IMR-90 (cell line): ENCODE results near the gene NEDD4L. TPM values are rescaled to one million over a fixed set of nuclear protein-coding genes. Genes with fewer than 3 reads are reported as not detected.

Source experiments
- ATAC-seq: fragments of 200-7000 bp; cut with Tn5 transposase; 2 replicates; pipeline ENCODE4 v1.9.1; 2020; ENCODE audit warnings: low read depth, mild to moderate bottlenecking, moderate library complexity
- BruUV-seq: library from RNA; stranded (reverse); fragments of 400-500 nt; replicated peaks from 2 replicates; lab custom pipeline; 2021; lab: Mats Ljungman, UMichigan
- CTCF ChIA-PET: fragments of 300-600 bp; formaldehyde crosslinking; extraction: SDS; loops from one replicate; lab custom pipeline; 2021; ENCODE audit warnings: antibody characterized with exemption; lab: Yijun Ruan, JAX
- POLR2A ChIA-PET: fragments of 300-600 bp; sonication (Branson Sonifier 250); formaldehyde crosslinking; loops from one replicate; lab custom pipeline; 2022; ENCODE audit warnings: antibody characterized with exemption; ENCODE audit not compliant: unreplicated experiment; lab: Charles Lee
- DNase-seq: peaks from one replicate; pipeline ENCODE4 v3.0.0; 2013
- H2AFZ ChIP-seq: replicated peaks from 2 replicates; pipeline ENCODE3; 2013; ENCODE audit warnings: low read length, mild to moderate bottlenecking; ENCODE audit not compliant: poor library complexity
- H2AK5ac ChIP-seq: 2 replicates; pipeline ENCODE4 v1.6.1; 2013; ENCODE audit warnings: low read depth, low read length, inconsistent platforms
- H2AK9ac ChIP-seq: replicated peaks from 2 replicates; pipeline ENCODE3; 2013; ENCODE audit warnings: mild to moderate bottlenecking, low read depth, low read length, moderate library complexity; ENCODE audit not compliant: poor library complexity
- H2BK120ac ChIP-seq: 2 replicates; pipeline ENCODE4 v1.6.1; 2013; ENCODE audit warnings: low read depth, low read length, inconsistent platforms
- H2BK15ac ChIP-seq: 3 replicates; pipeline ENCODE4 v1.6.1; 2013; ENCODE audit warnings: low read depth, low read length, inconsistent platforms
- H2BK20ac ChIP-seq: 2 replicates; pipeline ENCODE4 v1.6.1; 2013; ENCODE audit warnings: low read depth, mild to moderate bottlenecking, inconsistent platforms, low read length, moderate library complexity
- H2BK5ac ChIP-seq: 2 replicates; pipeline ENCODE4 v1.6.1; 2013; ENCODE audit warnings: mild to moderate bottlenecking, low read depth, low read length, inconsistent platforms; ENCODE audit not compliant: poor library complexity, severe bottlenecking
- H3K14ac ChIP-seq: replicated peaks from 2 replicates; pipeline ENCODE4 v1.6.1; 2013; ENCODE audit warnings: low read depth, low read length, inconsistent platforms
- H3K18ac ChIP-seq: 2 replicates; pipeline ENCODE4 v1.6.1; 2013; ENCODE audit warnings: low read depth, low read length, control low read depth
- H3K23ac ChIP-seq: 2 replicates; pipeline ENCODE4 v1.6.1; 2013; ENCODE audit warnings: low read depth, low read length, inconsistent platforms
- H3K27ac ChIP-seq: 2 replicates; pipeline ENCODE4 v1.5.1; 2013; ENCODE audit warnings: mild to moderate bottlenecking, control low read depth, low read length; ENCODE audit not compliant: insufficient read depth
- H3K27me3 ChIP-seq: 2 replicates; pipeline ENCODE4 v1.6.1; 2013; ENCODE audit warnings: low read length; ENCODE audit not compliant: control insufficient read depth, insufficient read depth
- H3K36me3 ChIP-seq: 2 replicates; pipeline ENCODE4 v1.6.1; 2013; ENCODE audit warnings: low read length, mixed read lengths; ENCODE audit not compliant: control insufficient read depth, insufficient read depth
- H3K4ac ChIP-seq: 2 replicates; pipeline ENCODE4 v1.6.1; 2013; ENCODE audit warnings: low read depth, low read length, inconsistent platforms
- H3K4me1 ChIP-seq: 2 replicates; pipeline ENCODE4 v1.6.1; 2013; ENCODE audit warnings: low read length, mixed read lengths; ENCODE audit not compliant: control insufficient read depth, insufficient read depth
- H3K4me2 ChIP-seq: 2 replicates; pipeline ENCODE4 v1.6.1; 2013; ENCODE audit warnings: low read depth, mild to moderate bottlenecking, control low read depth, low read length, moderate library complexity
- H3K4me3 ChIP-seq: 2 replicates; pipeline ENCODE4 v1.5.1; 2013; ENCODE audit warnings: low read depth, mild to moderate bottlenecking, control low read depth, low read length, moderate library complexity; ENCODE audit not compliant: insufficient read depth
- H3K56ac ChIP-seq: 2 replicates; pipeline ENCODE4 v1.6.1; 2013; ENCODE audit warnings: low read length, inconsistent platforms; ENCODE audit not compliant: insufficient read depth; ENCODE audit errors: extremely low read depth
- H3K79me1 ChIP-seq, 2 experiments: 2 replicates each; pipeline ENCODE4 v1.6.1; 2013; ENCODE audit warnings: low read length in 2 of 2, inconsistent platforms in 1 of 2, low read depth in 1 of 2
- H3K9ac ChIP-seq: 2 replicates; pipeline ENCODE4 v1.6.1; 2013; ENCODE audit warnings: low read depth, low read length, control low read depth
- H3K9me1 ChIP-seq: 2 replicates; pipeline ENCODE4 v1.6.1; 2013; ENCODE audit warnings: low read length, inconsistent platforms; ENCODE audit not compliant: insufficient read depth
- H3K9me3 ChIP-seq: 2 replicates; pipeline ENCODE4 v1.6.1; 2013; ENCODE audit warnings: low read length; ENCODE audit not compliant: control insufficient read depth, insufficient read depth
- H4K20me1 ChIP-seq: 2 replicates; pipeline ENCODE4 v1.6.1; 2013; ENCODE audit warnings: low read length, inconsistent platforms; ENCODE audit not compliant: insufficient read depth
- H4K5ac ChIP-seq: 2 replicates; pipeline ENCODE4 v1.6.1; 2013; ENCODE audit warnings: mild to moderate bottlenecking, low read depth, low read length, control low read depth
- H4K8ac ChIP-seq, 2 experiments: 2 replicates each; pipeline ENCODE4 v1.6.1; 2013; ENCODE audit warnings: low read depth in 2 of 2, low read length in 2 of 2, control low read depth in 1 of 2, inconsistent platforms in 1 of 2
- H4K91ac ChIP-seq: 2 replicates; pipeline ENCODE4 v1.6.1; 2013; ENCODE audit warnings: low read depth, low read length, inconsistent platforms; ENCODE audit not compliant: insufficient read depth
- BHLHE40 ChIP-seq: fragments of 150-350 bp; IDR thresholded peaks from 2 replicates; pipeline ENCODE4 v1.6.1; 2016; ENCODE audit warnings: mild to moderate bottlenecking, low read depth, low read length
- CTCF ChIP-seq: conservative IDR thresholded peaks from 2 replicates; pipeline ENCODE4 v1.5.1; 2012; ENCODE audit warnings: mild to moderate bottlenecking, low read depth, low read length, improper control_type of control experiment
- MXI1 ChIP-seq: IDR thresholded peaks from 2 replicates; pipeline ENCODE4 v1.6.1; 2012; ENCODE audit warnings: low read depth, mild to moderate bottlenecking, low read length, moderate library complexity, borderline replicate concordance
- SMC3 ChIP-seq: fragments of 150-350 bp; IDR thresholded peaks from 2 replicates; pipeline ENCODE4 v1.6.1; 2016; ENCODE audit warnings: low read depth, mild to moderate bottlenecking, antibody characterized with exemption, low read length, moderate library complexity
- USF2 ChIP-seq: fragments of 150-350 bp; IDR thresholded peaks from 2 replicates; pipeline ENCODE4 v1.6.1; 2017; ENCODE audit warnings: mild to moderate bottlenecking, antibody characterized with exemption, low read length, low read depth
- WGBS, 2 experiments: methylation state at CpG; one replicate each; pipeline versions ENCODE4 v1.1.5 to v1.1.7; 2013; ENCODE audit warnings: missing lambda C conversion rate in 2 of 2; ENCODE audit not compliant: insufficient read length in 1 of 2; ENCODE audit errors: extremely low coverage in 2 of 2; 5-methylcytosine and 5-hydroxymethylcytosine counted together
- dilution Hi-C: fragments of 300-500 bp; cut with HindIII; formaldehyde crosslinking; loops from one replicate; pipeline ENCODE4 v1.14.3; 2018; ENCODE audit warnings: low sequenced_read_pairs; ENCODE audit not compliant: unreplicated experiment
- in situ Hi-C: fragments of 300-500 bp; cut with MboI; formaldehyde crosslinking; loops from 3 replicates; pipeline ENCODE4 v1.14.3; 2019; ENCODE audit warnings: low sequenced_read_pairs, inconsistent platforms, mixed read lengths
- intact Hi-C: fragments of 100-400 bp; cut with micrococcal nuclease; formaldehyde crosslinking; loops from 2 replicates; pipeline ENCODE4 v1.10.0; 2022
- polyA plus RNA-seq, 3 experiments: library from polyadenylated mRNA; depleted of rRNA; stranded (reverse); fragments of >200 nt; gene quantifications; 2 replicates each; pipeline ENCODE4 v1.2.3, GENCODE V29; 2012; ENCODE audit warnings: low replicate concordance in 1 of 3
- total RNA-seq: library from RNA; depleted of rRNA; stranded (reverse); fragments of >200 nt; gene quantifications from 2 replicates; pipeline ENCODE4 v1.2.3, GENCODE V29; 2012
- TF ChIP-seq, protein P1 (sequence below): fragments of 150-350 bp; IDR thresholded peaks from 2 replicates; pipeline ENCODE4 v1.6.1; 2016; ENCODE audit warnings: low read depth, mild to moderate bottlenecking, low read length, moderate library complexity, borderline replicate concordance

The NEDD4L gene
- total and polyA plus RNA-seq, 2 of the 4 experiments (the other 2 are of a cell fraction), result 10.0 to 10.9 TPM

- BruUV-seq, result no TSS peak
- H2AK9ac ChIP-seq, result no peak overlapping the region
- no peak overlapping the region for H4K91ac ChIP-seq
- H3K27me3 ChIP-seq, result peaks cover 2% of the 10 kb centered on the region; the same call in 1 of the 2 replicates
- no peak overlapping the region for H3K23ac ChIP-seq
- no peak overlapping the region for H3K4ac ChIP-seq
- CTCF ChIA-PET, result interaction anchor here (1.1 to 1.2 kb wide), 2 partner anchors 13 to 26 kb away, joined by 3 to 5 read pairs; no protein-coding TSS in a partner anchor
- WGBS, 2 experiments, result no CpG with 5 or more reads among the region's 3 CpGs
- H3K14ac ChIP-seq, result no peak overlapping the region
- intact Hi-C loops (no loop called here), in situ Hi-C loops (no loop called here), dilution Hi-C loops (no loop called here)
- H2BK15ac ChIP-seq, result no peak overlapping the region
- no peak overlapping the region for H4K8ac ChIP-seq
- no peak overlapping the region for H3K27ac ChIP-seq
- no peak for TF ChIP-seq USF2
- TF ChIP-seq, protein P1, sequence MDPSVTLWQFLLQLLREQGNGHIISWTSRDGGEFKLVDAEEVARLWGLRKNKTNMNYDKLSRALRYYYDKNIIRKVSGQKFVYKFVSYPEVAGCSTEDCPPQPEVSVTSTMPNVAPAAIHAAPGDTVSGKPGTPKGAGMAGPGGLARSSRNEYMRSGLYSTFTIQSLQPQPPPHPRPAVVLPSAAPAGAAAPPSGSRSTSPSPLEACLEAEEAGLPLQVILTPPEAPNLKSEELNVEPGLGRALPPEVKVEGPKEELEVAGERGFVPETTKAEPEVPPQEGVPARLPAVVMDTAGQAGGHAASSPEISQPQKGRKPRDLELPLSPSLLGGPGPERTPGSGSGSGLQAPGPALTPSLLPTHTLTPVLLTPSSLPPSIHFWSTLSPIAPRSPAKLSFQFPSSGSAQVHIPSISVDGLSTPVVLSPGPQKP, result no peak
- no peak for TF ChIP-seq BHLHE40
- no peak for TF ChIP-seq CTCF
- no peak for TF ChIP-seq MXI1
- TF ChIP-seq SMC3, result no peak
- no peaks in the 10 kb centered on the region for H3K4me1 ChIP-seq
- H4K5ac ChIP-seq, result no peak overlapping the region
- no peaks in the 10 kb centered on the region for H3K9me3 ChIP-seq
- H2BK20ac ChIP-seq, result no peak overlapping the region
- H3K4me3 ChIP-seq, result no peak overlapping the region
- H4K20me1 ChIP-seq, result peaks cover 3% of the 10 kb centered on the region; the same call in 1 of the 2 replicates
- H3K18ac ChIP-seq, result no peak overlapping the region
- no peaks in the 10 kb centered on the region for H3K9me1 ChIP-seq
- H2BK120ac ChIP-seq, result no peak overlapping the region
- H3K9ac ChIP-seq, result no peak overlapping the region
- no peaks in the 10 kb centered on the region for H3K36me3 ChIP-seq
- no peak overlapping the region for H2BK5ac ChIP-seq
- DNase-seq (no peak), ATAC-seq (no peak)
- H3K4me2 ChIP-seq, result no peak overlapping the region
- no peak overlapping the region for H2AFZ ChIP-seq
- POLR2A ChIA-PET, result no interaction called here
- no peak overlapping the region for H2AK5ac ChIP-seq
- no peaks in the 10 kb centered on the region for H3K79me1 ChIP-seq
- H3K56ac ChIP-seq, result no peak overlapping the region
These were observed 117.6 kb downstream of the NEDD4L start for GRCh38 chr18:58161659-58162058.
